Astrocyte of the hippocampus (primary cell): ENCODE data around the gene IL26.
"Not testable (repeated sequence)": the region's sequence is repeated elsewhere in the genome, so short reads cannot be mapped to it uniquely, and the experiment has no call there.

ENCODE experiments used
- DNase-seq: peaks from one replicate; pipeline ENCODE4 v3.0.0; 2011; ENCODE audit warnings: low read depth, low spot score

IL26 gene

GRCh38 chr12:68240079-68240478 lies 14.5 kb upstream of the IL26 start:
- peak; percentile 61 for DNase-seq

DNA sequence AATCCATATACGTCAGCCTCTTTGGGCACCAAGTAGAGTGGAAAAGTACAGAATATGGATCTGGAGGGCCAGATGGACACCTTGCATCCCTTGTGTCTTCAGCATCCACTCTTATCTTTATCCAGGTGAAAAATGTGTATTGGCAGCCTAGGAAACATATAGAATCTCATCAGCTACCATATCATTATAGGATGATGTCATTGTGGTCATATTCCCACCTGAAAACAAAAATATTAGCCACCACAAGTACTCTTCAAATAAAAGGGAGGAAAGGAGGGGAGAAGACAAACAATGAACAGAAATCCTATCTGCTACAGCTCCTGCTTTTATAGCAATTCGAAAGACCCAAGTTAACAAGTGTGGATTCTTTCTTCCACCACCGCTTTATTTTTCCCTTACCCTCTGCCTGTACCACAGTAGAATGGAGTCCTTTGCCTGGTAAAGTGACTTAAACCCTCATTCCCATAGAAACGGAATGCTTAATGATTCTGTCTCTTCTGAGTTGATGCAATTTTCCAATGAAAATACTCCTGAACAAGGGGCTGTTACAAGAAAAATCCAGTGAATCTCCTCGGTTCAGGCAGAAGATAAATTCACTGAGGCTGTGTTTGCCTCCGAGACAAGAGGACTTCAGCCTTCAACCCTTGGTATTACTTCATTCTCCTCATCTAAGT lies 13.8 kb upstream of the IL26 start:
- no peak for DNase-seq

DNA sequence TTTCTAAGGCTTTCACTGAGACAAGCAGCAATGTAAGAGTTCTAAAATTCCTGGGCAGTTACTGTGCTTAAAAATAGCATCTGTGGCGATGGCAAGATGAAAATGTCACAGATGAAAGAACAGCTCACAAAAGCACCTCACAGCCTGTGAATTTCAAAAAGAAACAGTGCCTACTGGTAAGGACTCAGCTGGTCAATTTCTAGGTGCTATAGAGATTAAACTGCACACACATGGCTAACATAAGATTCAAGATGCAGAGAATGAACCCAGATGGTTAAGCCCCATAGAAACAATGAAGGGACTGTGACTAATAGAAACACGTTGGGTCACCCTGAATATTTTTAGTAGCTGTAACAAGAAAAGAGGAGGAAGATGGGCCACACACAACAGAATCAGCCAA lies 12.0 kb upstream of the IL26 start:
- DNase-seq: peak; percentile 32

GRCh38 chr12:68237078-68237477 lies 11.5 kb upstream of the IL26 start:
- DNase-seq: no peak

DNA sequence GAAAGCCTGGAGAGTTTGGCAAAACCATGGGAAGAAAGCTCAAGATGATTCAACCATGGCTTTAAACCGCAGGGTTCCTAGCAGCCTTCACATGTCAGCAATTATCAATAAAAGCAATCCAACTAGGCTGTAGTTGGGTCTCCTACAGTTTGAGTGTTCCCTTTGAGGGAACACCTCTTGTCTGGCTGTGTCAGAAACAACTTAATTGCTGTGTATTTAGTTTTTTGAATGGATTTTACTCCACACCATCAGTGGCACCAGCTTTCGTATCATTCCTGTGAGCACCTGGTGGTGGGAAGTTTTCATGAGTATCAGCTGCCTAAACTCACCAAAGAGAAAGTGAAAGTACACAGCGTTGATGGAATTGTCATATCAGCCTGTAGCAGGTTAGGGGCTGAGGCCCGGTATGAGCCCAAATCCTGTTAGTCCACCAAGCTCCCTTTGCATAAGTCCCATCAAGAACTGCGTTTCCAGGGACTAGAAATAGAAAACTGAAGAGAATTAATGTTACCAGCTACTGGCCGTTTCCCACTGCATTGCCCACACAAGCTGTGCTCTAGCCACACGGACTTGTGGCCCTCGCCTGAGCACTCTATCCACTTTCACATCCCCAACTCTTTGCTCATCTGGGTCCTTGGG lies 10.9 kb upstream of the IL26 start:
- no peak for DNase-seq

- DNase-seq: no peak
These were observed 10.0 kb upstream of the IL26 start for GRCh38 chr12:68235576-68235975.

DNA sequence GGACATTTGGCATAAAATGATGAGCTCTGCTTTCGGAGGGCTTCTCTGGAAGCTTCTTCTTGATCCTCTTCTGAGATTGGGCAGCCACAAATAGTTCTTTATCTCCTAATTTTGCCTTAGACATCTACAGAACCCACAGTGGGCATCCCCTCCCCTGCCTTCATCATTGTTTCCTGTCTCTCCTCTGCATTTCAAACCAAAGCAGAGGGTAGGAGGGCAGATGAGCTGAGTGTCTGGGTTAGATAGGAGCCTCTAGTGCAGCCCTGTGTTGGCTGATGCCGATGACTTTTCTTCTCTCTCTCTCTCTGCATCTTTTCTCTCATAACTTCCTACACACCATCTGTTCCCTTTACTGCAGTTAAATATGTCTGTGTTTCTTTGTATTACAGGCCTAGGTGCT lies 8.5 kb upstream of the IL26 start:
- no peak for DNase-seq

GRCh38 chr12:68233498-68233897 lies 7.9 kb upstream of the IL26 start:
- no peak for DNase-seq

DNA sequence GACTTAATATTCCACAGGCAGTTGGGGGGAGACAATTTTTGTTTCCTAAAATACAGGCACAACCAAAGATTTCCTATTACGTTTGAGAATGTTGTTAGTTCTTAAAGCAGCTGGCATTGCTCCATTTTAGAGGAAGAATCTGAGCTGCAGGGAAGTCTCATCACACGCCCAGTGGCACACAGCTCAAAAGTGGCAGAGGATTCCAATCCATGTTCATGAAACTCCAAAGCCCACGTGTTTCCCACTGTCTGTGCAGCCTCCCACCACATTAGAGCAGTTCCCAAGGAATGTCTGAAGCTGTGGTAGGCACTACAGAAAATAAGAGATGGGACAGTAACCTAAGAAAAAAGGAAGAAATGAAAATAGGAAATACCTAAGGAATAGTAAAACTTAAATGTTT lies 6.1 kb upstream of the IL26 start:
- no peak for DNase-seq

DNA sequence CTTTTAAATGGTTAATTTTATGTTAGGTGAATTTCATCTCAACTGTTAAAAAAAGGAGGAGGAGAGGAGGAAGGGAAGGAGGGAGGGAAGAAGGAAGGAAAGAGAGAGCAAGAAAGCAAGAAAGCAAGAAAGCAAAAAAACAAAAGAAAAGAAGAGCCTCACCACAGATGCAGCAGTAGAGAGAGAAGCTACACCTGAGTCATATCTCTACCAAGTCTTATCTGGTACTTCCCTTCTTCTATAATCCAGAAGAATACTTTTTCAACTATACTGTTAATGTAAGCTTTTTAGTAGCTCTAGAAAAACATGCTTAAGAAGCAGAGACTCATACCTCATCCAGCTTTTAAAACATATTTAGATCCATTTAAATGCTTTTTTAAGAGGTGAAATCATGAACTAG lies 5.6 kb upstream of the IL26 start:
- DNase-seq: no peak

- DNase-seq: no peak
These were observed 4.3 kb upstream of the IL26 start for GRCh38 chr12:68229956-68230355.

DNA sequence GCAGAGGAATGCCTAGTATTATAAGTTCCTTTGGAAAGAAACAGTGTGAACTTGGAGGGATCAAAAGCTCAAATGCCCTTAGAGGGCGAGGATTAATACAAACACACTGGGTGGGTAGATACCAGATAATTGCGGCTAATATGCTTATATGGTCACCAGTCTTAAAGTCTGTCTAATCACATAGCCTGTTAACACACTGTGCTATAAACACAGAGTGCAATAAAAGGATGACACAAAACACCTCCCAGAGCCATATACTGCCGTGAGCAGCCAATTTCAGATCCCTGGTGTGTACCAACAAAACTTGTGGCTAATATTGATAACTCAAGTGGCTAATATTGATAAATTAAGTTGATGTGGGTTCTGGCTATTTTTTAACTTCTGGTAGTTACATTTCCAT lies 1.7 kb upstream of the IL26 start:
- no peak for DNase-seq

DNA sequence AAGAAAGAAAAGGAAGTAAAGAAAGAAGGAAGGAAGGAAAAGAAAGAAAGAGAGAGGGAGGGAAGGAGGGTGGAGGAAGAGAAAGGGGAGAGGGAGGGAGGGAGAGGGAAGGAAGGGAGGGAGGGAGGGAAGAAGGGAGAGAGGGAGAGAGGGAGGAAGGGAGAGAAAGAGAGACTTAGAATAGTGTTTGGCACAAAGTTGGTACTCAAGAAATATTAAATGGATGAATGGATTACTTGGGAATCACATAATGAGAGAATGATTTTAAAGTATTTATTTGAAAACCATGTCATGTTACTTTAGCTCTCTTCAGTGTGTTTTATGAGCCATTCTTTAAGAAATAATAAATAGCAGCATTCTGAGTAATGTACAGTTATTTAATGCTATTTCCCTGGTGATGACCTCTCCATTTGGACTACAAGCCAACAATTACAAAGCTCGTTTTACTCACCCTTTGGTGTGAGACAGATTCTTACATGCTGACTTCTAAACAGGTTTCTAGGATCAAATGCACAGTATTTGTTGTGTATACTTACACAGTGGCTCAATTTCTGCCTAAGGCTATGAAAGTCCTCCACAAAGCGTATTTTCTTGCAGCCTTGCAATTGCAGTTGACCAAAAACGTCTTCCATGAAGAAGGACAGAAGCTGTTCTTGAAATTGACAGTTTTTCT lies 861 bp downstream of the IL26 start:
- peak; percentile 42 for DNase-seq

DNA sequence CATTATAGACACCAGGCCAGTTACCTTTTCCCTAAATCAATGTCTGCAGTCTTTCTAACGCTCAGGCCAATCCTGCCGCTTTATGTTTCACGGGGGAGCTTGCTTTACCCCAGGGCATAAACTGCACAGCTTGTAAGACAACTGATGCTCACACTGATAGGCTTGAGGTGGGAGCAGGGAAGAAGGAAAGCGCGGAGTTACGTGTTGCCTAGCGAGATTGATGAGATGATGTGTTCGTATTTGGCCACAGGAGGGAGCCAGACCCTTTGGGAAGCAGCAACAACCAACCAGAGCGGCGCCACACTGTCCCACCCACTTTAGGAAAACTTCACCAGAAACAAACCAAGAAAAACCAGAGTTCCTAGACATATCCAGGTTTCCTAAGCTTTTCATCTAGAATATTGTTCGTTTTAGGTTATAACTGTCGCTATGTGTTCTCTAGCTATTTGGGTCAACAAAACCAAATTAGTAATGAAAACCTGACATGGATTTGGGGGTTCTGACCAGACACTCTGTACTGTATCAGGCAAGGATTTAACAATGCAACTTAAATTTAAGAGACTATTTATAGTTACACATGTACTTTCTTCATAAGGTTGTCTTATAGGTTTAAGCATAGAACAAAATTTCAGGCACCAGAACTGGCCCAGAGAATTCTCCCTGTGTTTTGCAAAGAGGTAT lies 2.4 kb downstream of the IL26 start:
- peak; percentile 93 for DNase-seq

DNA sequence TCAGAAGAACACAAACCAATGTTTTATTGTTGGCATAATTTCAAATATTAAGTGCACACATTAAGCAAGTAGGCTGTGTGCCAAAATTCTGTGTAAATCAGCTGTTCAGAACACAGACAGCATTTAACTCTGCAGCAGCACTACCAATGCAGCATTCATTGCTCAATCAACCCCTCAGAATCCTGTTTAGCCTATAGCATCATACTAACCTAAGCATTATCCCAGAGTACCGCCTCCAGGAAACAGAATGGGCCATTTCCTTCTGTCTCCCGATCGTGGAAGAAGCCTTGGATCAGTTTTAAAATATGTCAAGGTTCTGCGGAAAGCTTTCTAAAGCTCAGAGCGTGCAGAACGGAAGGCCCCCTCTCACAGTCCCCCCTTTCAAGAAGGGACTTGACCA lies 3.3 kb downstream of the IL26 start:
- no peak for DNase-seq

DNA sequence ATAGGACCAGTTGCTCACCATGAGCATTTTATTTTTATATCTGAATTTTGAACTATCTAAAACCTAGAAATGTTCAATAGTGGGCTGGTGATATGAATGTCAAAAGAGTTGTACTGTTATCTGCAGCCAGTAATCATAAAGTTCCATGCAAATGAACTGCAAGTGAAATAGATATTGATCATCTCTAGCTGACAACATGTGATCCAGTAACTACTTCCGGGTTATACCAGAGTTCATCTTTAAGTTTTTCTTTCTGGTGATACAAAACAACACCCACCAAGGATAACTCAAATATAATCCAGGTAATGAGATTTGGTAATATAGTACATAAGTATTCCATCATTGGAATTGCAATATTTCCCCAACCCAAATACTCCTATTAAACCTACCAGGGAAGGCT lies 4.1 kb downstream of the IL26 start:
- DNase-seq: no peak

GRCh38 chr12:68210875-68211274 lies 14.7 kb downstream of the IL26 start:
- no peak for DNase-seq

GRCh38 chr12:68209048-68209728 lies 16.4 kb downstream of the IL26 start:
- DNase-seq: not testable (repeated sequence)

GRCh38 chr12:68207276-68207675 lies 18.3 kb downstream of the IL26 start:
- no peak for DNase-seq

- no peak for DNase-seq
These were observed 19.2 kb downstream of the IL26 start for GRCh38 chr12:68206446-68206845.

DNA sequence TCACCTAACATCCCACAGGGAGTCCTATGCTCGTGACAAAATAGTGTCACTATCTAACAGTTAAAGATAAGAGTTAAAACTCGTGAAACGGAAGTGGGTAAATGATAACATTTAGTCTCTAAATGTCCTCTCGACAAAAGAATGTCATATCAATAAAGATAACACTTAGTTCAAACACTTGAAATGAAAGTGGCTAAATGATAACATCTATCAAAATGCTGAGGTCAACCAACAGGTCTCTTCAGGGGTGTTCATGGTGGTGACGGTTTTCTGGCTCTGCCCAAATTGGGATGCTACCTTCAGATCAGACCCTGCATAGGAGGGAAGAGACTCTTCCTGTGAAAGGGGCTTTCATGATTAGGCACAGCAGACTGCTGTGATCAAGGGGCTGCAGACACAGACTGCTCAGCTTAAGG lies 22.1 kb downstream of the IL26 start:
- no peak for DNase-seq

DNA sequence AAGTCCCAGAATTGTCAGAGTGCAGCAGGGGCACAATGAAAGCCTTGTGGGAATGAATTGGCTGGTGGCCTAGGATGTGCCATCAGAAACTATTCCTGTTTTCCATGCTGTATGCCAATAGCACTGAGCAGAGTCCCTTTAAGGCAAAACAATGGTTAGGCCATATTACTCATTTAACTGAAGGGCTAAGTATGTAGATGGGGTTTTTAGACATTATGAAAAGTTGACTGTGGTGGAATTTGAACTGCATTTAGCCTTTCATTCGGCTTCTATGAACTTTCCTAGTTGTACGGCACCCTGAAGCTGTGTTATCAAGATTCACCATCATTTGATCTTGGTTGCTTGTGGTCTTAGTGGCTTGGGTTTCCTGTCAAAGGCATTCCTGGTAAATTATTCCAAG lies 24.8 kb downstream of the IL26 start:
- peak; percentile 72 for DNase-seq
